CD4-positive, alpha-beta T cell (primary cell): ENCODE results near the gene COPA. TPM values are rescaled to one million over a fixed set of nuclear protein-coding genes. Genes with fewer than 3 reads are reported as not detected.

Experiments
- ATAC-seq: fragments of 200-7000 bp; cut with Tn5 transposase; one replicate; pipeline ENCODE4 v1.10.0; 2022; ENCODE audit warnings: mild to moderate bottlenecking; ENCODE audit not compliant: poor library complexity
- CTCF ChIA-PET: fragments of 350-600 bp; sonication (Branson Sonifier 250); formaldehyde crosslinking; loops from one replicate; lab custom pipeline; 2021; ENCODE audit warnings: antibody characterized with exemption, inconsistent platforms; lab: Charles Lee
- POLR2A ChIA-PET: fragments of 350-600 bp; sonication (Branson Sonifier 250); formaldehyde crosslinking; loops from one replicate; lab custom pipeline; 2021; ENCODE audit warnings: antibody characterized with exemption, inconsistent platforms; lab: Charles Lee
- DNase-seq, 14 experiments: peaks; one replicate each; pipeline ENCODE4 v3.0.0-alpha.2; 2013 to 2020; ENCODE audit warnings: mixed read lengths in 2 of 14
- H3K27ac ChIP-seq, 2 donors: one replicate each; pipeline versions ENCODE4 v1.5.1 to v1.7.0; 2013; ENCODE audit warnings: low read length in 2 of 2, low read depth in 1 of 2, mild to moderate bottlenecking in 1 of 2
- H3K27me3 ChIP-seq, 2 experiments: 1 replicate in 1 of 2; 2 replicates in 1 of 2; pipeline versions ENCODE4 v1.6.1 to v1.7.0; 2013; ENCODE audit warnings: low read length in 2 of 2, control low read depth in 1 of 2, mild to moderate bottlenecking in 1 of 2, moderate library complexity in 1 of 2; ENCODE audit not compliant: insufficient read depth in 2 of 2, control insufficient read depth in 1 of 2
- H3K36me3 ChIP-seq: one replicate; pipeline ENCODE4 v1.6.1; 2013; ENCODE audit warnings: low read length, control low read depth; ENCODE audit not compliant: insufficient read depth
- H3K4me1 ChIP-seq: one replicate; pipeline ENCODE4 v1.6.1; 2013; ENCODE audit warnings: low read length, control low read depth; ENCODE audit not compliant: insufficient read depth
- H3K4me3 ChIP-seq: one replicate; pipeline ENCODE4 v1.5.1; 2013; ENCODE audit warnings: mild to moderate bottlenecking, low read length, moderate library complexity
- H3K9me3 ChIP-seq, 2 experiments: 1 replicate in 1 of 2; 2 replicates in 1 of 2; pipeline versions ENCODE4 v1.6.1 to v1.7.0; 2013; ENCODE audit warnings: low read length in 2 of 2, mild to moderate bottlenecking in 2 of 2, control low read depth in 1 of 2, moderate library complexity in 1 of 2; ENCODE audit not compliant: control insufficient read depth in 1 of 2, insufficient read depth in 1 of 2
- H3K27ac Mint-ChIP-seq: one replicate; pipeline ENCODE4 v1.8.0; 2020; ENCODE audit warnings: mixed read lengths
- H3K27me3 Mint-ChIP-seq: one replicate; pipeline ENCODE4 v1.8.0; 2021; ENCODE audit warnings: mixed read lengths
- H3K36me3 Mint-ChIP-seq: one replicate; pipeline ENCODE4 v1.8.0; 2021; ENCODE audit warnings: low read depth, mixed read lengths
- H3K4me1 Mint-ChIP-seq: one replicate; pipeline ENCODE4 v1.8.0; 2021; ENCODE audit warnings: low read depth, mixed read lengths
- H3K4me3 Mint-ChIP-seq: one replicate; pipeline ENCODE4 v1.8.0; 2020; ENCODE audit warnings: mild to moderate bottlenecking, mixed read lengths
- H3K9me3 Mint-ChIP-seq: one replicate; pipeline ENCODE4 v1.8.0; 2020; ENCODE audit warnings: mixed read lengths
- CTCF ChIP-seq: fragments of 200-600 bp; IDR thresholded peaks from one replicate; pipeline ENCODE4 v1.8.0; 2022; ENCODE audit warnings: antibody characterized with exemption, mild to moderate bottlenecking
- intact Hi-C, 2 experiments: fragments of 100-400 bp; cut with DNase I in 1 of 2; cut with micrococcal nuclease in 1 of 2; formaldehyde crosslinking; loops; one replicate each; pipeline versions ENCODE4 v1.15.1 to v1.9.0; 2023 to 2025; cut with DNase I, micrococcal nuclease
- total RNA-seq, 174 experiments: library from RNA in 2 of 174; stranded (reverse) in 2 of 174; gene quantifications; one replicate each; pipeline ENCODE4 v1.2.3 and lab custom pipeline; 2021 to 2026

COPA gene
- total RNA-seq, 2 experiments from 2014 or later: 95.0 to 107 TPM

GRCh38 chr1:160322831-160323230 is 20.2 kb downstream of the COPA start:
- Mint-ChIP-seq H3K4me1 (peaks cover 28% of the 10 kb centered on the region), H3K27me3 (no peaks in the 10 kb centered on the region)
- POLR2A ChIA-PET: interaction anchor here (1.0 to 1.1 kb wide), 2 partner anchors 27 to 28 kb away, joined by 3 read pairs; no protein-coding TSS in a partner anchor

GRCh38 chr1:160315359-160315758 is 27.7 kb downstream of the COPA start:
- DNase-seq: no peak
- Histone ChIP-seq H3K9me3 (peaks cover 11 to 12% of the 10 kb centered on the region in 2 experiments), H3K4me3 (no peak overlapping the region), H3K4me1 (peaks cover 5% of the 10 kb centered on the region), H3K27ac (no peak overlapping the region), H3K27me3 (no peaks in the 10 kb centered on the region), H3K36me3 (peaks cover 84% of the 10 kb centered on the region)
- no peak overlapping the region for H3K4me3 Mint-ChIP-seq
- ATAC-seq: no peak
- H3K27ac Mint-ChIP-seq: no peak overlapping the region
- H3K9me3 Mint-ChIP-seq: no peaks in the 10 kb centered on the region
- ChIA-PET CTCF (interaction anchor here (0.6 kb wide), 1 partner anchor 73 kb away, joined by 3 read pairs; no protein-coding TSS in a partner anchor), POLR2A (no interaction called here)
- no peaks in the 10 kb centered on the region for H3K27me3 Mint-ChIP-seq
- peaks cover 96% of the 10 kb centered on the region for H3K36me3 Mint-ChIP-seq
- no peak for TF ChIP-seq CTCF
- peaks cover 20% of the 10 kb centered on the region for H3K4me1 Mint-ChIP-seq
- intact Hi-C loops: no loop called here

More at GRCh38 chr1:160322831-160323230, 20.2 kb downstream of the COPA start:
- intact Hi-C loops: no loop called here
- no peak for TF ChIP-seq CTCF
- H3K4me3 Mint-ChIP-seq: no peak overlapping the region
- Histone ChIP-seq H3K4me3 (no peak overlapping the region), H3K27me3 (no peaks in the 10 kb centered on the region), H3K9me3 (peaks cover 0 to under 1% of the 10 kb centered on the region in 2 experiments), H3K36me3 (peaks cover 77% of the 10 kb centered on the region), H3K27ac (no peak overlapping the region), H3K4me1 (peaks cover 4% of the 10 kb centered on the region)
- H3K27ac Mint-ChIP-seq: no peak overlapping the region
- DNase-seq (no peak), ATAC-seq (no peak)
- peaks cover 91% of the 10 kb centered on the region for H3K36me3 Mint-ChIP-seq
- CTCF ChIA-PET: interaction anchor here (1.1 kb wide), 1 partner anchor 15 kb away, joined by 4 read pairs; no protein-coding TSS in a partner anchor
- H3K9me3 Mint-ChIP-seq: no peaks in the 10 kb centered on the region

GRCh38 chr1:160309571-160309970 is 33.5 kb downstream of the COPA start:
- Histone ChIP-seq H3K36me3 (peaks cover 96% of the 10 kb centered on the region), H3K9me3 (no peaks in the 10 kb centered on the region), H3K27me3 (no peaks in the 10 kb centered on the region), H3K4me3 (no peak overlapping the region), H3K4me1 (no peaks in the 10 kb centered on the region), H3K27ac (no peak overlapping the region)
- no peak for DNase-seq
- no peaks in the 10 kb centered on the region for H3K27me3 Mint-ChIP-seq
- H3K4me1 Mint-ChIP-seq: no peaks in the 10 kb centered on the region
- H3K9me3 Mint-ChIP-seq: no peaks in the 10 kb centered on the region
- intact Hi-C loops: no loop called here
- ChIA-PET POLR2A (no interaction called here), CTCF (interaction anchor here (1.1 kb wide), 1 partner anchor 18 kb away, joined by 3 read pairs; no protein-coding TSS in a partner anchor)
- H3K27ac Mint-ChIP-seq: no peak overlapping the region
- no peak for ATAC-seq
- H3K36me3 Mint-ChIP-seq: peaks cover 95% of the 10 kb centered on the region
- H3K4me3 Mint-ChIP-seq: no peak overlapping the region
- TF ChIP-seq CTCF: no peak
